Measurements from ENCODE around the gene FBXL4.

Gene FBXL4

DNA sequence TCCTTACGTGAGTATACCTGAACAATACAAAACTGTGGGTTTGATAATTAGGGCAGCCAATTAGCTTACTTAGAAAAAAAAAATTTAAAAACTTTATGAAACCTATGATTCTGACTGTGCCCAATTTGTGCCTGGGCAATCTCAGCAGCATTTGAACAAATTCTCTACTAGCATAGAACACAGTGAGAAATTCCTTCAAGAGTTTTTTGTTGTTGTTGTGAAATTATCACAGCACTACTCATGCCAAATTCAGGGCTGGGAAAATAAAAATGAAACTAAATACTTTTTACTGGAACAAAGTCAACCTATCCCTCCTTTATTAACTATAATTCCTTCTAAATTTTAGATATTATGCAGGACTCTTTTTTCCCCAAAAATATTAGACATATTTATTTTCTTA is 70.5 kb downstream of the FBXL4 start:
- DNase-seq = no peak

DNA sequence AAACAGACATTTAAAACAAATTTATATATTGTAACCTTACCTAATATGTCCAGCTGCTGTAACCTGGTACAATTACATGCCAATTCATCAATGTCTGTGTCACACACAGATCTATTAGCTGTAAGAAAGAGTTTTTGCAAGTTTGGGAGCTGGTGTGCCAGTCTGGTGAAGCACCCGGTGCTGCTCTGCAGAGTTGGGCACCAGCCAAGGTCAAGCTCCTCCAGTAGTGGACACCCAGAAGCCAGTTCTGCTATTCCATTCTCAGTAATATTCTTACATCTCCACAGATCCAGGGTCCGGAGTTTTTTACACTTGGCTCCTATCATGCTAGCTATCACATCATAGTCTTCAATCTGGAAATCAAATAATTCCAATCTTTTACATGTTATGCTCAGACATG is 72.4 kb downstream of the FBXL4 start:
- no peak for DNase-seq

DNA sequence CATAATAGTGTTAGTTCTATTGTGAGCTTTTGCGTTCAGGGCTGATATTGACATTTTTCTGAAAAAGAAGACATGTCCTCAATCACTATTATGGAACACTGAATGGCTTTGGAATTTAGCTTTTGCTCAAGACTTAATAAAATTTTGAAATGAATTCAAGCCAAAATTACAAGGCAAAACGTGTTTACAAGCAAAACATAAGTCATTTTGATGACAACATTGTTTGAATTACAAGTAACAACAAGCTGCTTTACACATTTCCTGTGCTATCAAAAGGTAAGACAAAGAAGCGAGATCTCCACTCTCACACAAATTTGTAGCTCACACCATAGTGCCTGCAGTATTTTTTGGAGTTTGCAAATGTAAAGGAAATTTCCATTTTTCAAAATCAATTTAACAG is 75.9 kb downstream of the FBXL4 start:
- DNase-seq = no peak

DNA sequence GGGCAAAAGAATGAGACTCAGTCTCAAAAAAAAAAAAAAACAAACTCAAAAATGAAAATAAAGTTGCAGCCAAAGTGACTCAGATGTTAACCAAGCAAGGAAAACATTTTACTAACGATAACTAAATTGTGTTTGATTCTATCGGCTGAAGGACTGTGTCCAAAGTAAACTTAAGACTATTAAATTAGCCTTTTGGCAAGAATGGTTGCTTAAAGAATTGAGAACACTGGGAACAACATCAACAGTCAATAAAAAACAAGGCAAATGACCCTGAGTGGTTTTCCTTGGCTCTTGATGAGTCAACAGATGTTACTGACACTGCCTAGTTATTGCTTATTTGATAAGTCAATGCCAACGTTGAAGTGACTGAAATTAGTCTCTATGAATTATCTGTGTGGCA is 76.7 kb downstream of the FBXL4 start:
- DNase-seq = no peak

DNA sequence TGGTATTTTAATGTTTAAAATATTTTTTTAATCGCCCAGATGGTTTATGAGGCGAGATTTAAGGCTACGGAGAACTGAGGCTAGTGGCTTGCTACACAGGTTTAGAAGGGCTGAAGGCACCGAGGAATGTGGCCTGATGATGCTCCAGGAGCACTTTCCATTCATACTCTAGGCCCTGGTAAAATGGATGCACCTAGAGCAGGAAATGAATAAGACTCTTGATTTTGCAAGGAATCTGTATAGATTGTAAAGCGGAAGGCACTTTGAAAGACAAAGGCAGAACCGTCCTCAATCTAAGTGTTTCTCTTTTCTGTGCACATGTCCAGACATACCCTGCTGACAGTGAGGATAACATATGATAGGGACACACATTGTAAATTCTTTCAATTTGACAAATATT is 83.2 kb downstream of the FBXL4 start:
- DNase-seq = no peak

DNA sequence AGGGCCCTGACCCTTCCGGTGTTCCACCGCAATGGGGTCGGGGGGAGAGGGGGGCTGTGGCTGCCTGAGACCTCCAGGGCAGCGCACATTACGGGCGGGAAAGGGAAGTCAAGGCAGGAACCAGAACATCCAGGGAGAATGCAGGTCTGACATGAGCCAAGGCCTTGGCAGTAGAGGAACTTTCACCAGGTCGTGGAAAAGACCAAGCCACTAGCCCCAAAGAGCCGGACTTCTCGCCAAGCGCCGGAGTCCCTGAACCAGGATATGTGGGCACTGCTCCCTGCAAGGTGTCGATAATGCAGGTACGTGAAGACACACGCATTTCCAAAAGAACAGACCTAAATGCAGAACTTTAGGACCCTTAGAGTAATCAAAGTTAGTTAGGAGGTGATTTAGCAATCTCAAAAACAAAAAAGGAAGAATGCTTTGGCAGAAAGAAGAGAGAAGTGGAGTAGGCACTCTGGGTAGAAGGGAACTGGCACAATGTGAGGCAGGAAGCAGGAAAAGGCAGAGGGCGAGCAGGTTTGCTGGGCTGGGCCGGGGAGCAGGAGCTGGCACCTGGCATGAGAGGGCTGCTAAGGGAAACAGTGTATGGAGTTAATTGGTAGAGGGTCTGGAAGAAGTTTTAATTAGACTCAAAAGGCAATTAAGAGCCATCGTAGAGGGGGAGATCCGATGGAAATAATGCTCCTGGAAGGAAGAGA is 99.1 kb downstream of the FBXL4 start:
- DNase-seq = no peak

DNA sequence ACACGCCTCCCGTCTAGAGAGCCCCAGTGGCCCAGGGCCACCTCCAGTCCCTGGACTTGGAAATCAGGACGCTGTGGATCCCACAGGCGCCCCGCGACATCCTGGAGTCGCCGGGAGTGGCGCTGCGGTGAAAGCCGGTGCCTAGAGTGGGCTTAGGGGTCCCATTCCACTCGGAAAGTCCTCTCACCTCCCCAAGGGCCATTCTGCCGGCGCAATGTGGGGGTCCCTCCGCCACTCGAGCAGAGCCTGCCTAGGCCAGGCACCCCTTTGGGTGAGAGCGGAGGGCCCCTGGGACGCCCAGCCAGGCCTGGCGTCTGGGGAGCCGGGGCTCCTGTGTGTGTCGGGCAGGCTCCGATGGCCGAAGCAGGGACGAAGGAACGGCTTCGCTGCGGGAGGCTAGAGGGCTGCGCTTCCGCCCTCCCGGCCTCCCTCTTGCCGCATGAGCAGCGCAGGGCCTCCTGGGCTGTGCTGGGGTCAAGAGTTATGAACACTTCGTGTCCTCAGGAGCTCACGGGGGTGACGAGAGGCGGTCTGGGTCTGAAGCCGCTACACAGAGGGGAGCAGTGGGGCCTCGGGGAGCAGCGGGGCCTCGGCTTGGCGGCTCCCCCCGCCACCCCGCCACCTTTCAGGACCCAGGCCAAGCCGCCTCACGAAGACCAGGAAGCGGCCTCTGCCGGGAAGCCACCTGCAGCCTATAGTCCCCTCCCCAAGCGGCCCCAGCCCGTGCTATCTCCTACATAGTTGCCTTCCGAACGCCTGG is 99.8 kb downstream of the FBXL4 start:
- no peak for DNase-seq

DNA sequence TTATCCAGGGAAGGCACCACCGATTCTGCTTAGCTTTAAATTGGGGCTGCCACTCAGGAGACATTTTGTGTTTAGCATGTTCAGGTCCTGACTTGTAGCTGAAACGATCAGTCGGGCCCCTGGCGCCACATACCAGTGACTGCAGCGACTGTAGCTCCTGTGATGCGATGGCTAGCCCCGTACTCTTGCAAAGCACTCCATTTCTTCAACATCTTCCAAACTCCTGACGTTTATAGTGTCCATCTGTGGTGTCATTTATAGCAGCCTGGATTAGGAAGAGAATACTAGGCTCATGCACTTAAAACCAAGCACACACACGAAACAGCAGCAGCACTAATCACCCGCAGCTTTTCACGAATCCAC is 100.3 kb downstream of the FBXL4 start:
- no peak for DNase-seq

DNA sequence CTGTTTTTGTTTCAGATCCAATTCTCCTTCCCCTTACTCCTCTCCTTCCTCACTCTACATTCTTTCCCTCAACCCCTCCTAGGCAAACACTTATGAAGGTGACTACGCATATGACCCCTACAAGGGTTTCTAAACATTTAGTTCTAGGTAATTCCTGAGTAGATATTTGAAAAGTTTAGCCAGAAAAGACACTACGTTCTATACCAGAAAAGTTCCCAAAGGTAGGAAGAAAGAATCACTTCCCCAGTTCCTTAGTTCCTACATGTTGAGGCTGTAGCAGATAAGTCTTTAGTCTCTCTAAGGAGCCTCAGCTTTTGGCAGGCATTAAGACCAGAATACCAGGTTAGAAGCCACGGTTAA is 101.7 kb downstream of the FBXL4 start:
- no peak for DNase-seq

DNA sequence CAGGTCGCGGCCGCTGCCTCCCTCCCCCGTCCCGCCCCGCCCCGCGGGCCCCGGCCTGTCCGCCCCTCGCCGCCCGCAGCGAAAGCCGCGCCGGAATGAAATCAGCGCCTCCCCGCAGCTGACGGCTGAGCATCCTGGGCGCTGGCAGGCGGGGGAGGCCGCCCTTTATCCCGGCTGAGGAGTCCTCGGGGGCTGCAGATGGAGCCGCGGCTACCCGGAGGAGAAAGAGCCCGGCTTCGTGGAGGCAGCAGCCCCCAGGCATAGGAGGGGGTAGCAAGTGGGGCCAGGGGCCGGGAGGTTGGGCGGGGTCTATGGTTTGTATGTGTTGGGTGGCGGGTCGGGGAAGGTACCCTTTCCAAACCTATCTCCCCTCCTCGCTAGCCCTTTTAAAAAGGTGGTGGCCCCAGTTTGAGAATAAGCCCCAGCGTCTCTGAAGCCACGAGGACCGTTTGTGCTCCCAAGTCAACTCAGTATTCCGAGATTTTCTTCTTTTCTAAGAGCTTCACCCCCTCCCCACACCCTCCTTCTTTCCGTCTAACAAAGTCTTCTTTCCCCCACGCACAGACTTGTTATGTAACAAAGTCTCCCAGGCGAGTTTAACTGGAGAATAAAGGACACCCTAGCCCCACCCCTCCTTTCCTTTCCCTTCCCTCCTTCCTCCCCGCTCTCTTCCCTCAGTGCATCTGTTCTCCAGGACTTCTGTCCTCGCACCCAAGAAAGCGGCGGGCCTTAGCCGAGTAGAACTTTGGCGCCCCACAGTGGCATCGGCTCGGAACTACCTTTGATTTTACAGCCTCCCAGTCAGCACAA is 102.3 kb downstream of the FBXL4 start:
- peak; percentile 91 for DNase-seq

DNA sequence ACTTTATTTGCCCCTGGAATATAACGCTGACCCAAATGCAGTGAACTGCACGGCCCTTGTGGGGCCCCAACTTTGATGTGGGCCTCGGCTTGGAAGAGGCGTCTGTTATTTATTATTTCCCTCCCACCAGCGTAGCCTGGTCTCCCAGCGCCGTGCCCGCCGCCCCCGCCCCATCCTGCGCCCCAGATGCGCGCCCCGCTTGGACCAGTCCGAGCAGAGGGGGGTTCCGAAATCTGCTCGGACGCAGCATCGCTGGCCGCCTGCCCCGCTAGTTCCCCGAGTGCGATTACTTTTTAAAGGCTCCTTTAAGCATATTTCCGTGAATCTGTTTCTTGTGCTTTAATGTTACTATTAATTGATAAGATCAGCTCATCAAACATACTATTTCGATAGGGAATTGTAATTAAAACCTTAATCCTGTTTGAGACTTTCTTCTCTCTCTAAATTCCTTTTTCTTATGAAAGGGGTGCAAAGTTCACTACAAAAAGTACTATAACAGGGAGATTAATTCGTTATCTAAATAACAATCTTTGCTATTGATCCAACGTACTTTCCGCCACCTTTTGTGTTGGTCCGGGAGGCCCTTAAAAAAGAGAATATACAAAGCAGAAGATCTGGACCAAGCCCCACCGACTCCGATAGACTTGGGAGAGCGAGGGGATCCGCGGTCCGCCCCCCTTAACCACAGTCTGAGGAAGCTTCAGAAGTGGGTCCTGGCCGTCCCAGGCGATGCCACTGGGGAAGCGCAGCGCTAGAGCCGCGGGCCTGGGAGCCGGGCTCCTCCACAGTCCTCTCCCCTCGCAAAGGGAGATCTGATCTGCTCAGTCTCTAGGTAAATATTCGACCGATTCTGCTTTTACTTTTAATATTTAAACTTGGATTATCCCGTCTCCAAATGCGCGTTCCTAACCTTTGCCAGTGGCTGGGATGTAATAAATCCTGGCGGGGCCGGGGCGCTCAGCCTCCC is 103.2 kb downstream of the FBXL4 start:
- DNase-seq = no peak

DNA sequence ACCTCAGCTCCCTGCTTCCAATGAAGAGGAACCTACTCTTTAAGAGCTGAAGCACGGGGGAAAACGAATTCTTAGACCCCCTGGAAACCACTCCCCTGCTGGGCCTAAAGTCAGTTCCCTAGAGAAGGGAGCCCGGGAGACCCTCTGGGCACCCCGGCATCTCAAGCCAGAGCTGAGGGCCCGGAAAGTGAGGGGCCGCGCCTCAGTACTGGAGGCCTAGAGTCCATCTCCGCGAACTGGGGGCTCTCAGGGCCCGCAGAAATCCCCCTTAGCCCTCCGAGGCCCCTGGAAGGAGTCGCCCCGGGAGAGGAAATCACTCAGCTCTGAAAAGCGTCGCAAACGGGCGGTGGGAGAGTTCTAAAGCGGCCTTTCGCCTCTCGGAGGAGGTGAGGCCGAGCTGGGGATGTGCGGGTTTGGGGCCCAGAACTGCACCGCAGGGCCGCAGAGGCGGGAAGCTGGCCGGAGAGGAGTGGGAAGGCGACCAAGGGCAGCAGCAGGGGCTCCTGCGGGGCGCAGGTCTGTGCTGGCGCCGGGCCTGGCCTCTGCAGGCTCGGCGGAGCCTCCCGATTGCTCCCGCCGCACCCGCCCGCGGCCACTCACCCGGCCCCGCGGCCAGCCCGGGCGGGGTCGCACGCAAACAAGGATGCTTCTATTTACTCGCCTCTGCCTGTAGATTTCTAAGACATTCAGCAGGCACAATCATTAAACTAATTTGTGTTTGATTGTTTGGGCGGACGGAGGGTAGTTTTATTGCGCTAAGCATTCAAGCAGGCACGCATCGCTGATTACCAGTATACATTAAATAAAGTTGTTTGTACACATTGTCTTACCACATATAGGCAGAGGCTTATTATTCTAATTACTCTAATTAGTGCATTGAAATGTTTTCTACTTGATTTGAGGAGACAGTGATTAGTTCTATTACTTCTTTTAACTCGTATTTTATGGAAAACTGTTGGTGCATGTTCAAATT is 104.2 kb downstream of the FBXL4 start:
- DNase-seq = no peak

DNA sequence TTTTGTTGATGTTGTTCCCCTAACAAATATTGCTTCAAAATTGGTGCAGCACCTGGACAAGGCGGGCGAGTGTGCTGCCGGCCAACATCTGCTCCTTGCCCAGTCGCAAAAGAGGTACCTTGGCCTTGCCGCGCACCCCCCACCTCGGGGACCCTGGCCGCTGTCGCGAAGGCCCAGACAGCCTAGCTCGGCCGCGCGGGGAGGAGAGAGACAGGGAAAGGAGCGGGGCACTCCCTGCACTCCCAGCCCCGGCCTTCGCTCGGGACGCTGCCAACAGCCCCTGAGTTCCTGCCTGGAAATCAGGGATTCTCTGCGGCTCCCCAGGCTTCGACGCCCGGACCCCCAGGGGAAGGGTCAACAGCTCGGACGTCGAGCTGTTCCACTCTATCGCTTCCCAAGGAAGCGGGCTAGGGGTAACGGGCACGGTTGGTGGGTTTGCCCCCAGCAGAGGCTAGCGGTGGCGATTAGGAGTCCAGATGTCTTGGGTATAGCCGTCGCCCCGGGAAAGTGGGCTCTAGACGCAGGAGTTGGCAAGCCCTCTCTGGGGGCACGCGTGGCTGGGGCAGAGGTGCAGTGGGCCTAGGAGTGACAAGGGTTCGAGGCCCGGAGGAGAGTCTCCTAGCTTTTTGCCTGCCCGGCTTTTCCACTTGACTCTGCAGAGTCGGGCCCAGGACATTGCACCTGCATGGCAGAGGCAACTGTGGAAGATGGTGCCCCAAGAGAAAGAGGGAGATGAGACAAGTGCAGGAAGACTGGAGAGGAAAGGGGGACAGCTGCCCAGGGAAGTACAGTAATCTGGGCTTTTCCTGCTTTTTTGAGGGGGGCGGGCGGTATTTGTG is 105.2 kb downstream of the FBXL4 start:
- no peak for DNase-seq

DNA sequence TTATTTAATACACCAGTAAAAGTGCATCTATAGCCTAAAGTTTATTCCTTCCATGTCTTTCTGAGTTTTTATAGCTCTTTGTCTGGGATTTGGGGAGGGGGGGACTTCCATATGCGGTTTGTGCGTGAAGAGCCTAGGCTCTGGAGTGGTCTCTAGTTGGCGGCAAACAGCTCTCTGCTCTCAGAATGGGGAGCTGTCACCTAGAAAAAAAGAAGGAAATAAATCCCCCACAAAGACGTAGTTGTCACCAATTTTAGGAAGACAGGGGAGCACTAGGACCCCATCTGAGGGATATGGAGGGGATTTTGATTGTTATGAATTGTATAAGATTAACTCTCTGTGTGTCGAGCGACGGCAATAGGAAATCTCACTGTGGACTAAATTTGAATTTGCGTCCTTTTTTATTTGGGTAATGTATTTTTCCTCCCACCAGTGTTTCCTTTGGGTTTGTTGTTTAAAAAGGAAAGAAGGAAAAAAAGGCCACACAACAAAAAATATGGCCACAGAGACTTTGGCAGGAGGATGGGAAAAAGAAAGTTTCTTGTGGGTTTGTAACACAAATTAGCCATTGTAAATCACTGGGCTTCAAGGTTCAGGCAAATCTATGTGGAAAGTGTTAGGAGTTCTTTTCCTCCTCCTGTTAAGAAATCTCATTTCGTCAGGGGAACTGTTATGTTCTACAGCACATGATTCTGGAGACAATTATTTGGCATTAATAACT is 106.0 kb downstream of the FBXL4 start:
- DNase-seq = no peak

DNA sequence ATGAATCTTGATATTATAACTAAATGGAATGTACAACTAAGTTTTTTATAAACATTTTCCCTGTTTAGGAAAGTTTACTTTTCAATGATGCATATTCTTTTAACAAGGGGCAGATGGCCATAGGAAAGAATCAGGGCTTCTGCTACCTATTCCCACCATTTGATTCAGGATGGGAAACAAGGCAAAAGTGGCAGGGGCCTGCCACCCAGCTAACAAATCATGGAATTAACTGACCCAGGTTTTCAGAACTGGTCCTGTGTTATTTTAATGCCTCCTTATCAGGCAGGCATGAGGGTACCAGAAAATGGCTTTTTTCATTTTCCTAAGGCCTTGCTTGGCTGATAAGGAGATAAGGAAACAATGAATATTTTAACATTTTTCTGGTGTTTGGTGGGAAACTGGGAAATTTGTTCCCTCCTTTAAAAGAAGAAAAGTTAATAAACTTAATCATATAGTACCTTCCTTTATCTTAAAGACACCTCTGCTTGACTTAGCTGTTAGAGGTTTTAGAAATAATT is 106.7 kb downstream of the FBXL4 start:
- no peak for DNase-seq

DNA sequence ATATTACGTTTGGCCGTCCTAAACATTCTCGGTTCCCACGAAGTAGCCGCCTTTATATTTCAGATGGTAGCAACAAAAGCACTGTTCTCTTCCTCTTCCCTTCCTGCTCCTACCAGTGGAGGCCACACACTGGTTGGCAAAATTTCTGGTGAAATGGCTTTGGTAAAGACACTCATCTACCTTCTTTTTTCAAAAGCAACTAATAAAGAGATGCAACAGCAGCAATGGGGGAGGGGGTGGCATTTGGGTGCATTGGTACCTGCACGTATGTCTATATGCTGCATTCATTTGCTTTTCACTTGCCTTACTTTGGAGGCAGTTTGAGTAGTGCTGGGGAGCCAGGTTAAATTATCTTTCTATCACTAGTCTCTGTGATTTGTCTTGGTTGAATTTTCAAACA is 107.4 kb downstream of the FBXL4 start:
- no peak for DNase-seq

DNA sequence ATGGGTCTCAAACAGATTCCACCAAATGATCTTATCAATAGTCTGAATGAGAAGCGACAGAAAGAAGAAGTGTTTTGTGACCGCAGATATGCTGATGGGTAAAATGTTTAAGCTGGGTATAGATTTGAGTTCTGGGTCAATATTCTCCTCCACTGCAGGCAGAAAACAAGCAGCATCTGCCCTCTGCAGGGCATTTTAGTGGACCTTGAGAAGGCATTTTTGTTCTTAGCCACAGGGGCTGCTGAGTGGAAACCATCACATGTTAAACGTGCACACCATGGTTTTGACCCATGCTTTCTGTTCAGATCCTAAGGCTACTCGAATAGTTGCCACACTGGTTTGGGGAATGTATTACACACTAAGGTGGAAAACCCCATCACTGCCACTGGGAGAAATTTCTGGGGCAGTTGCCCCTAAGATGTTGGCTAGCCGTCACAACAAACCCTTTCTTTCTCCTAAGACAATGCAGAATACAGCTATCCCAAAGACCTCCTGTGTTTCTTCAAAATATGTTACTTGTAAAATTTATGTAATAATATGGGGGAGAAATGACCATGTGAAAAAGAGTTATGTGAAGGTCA is 107.9 kb downstream of the FBXL4 start:
- DNase-seq = no peak

DNA sequence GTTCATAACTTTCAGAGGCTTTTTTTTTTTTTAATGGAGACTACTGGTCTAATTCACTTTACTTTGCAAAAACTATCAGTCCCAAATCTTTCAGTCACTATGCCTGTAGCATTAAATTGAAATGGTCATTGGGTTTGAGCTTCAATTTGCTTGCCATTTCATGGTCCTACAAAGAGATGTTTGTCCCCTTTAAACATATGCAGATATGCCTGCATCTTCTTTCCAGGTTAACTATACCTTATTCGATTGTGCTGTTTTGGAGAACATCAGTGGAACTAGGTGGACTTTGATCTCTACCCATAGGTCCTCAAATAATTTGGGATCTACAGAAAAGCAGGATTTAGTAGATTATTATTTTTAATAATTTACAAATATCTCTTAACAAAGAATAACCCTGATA is 108.8 kb downstream of the FBXL4 start:
- DNase-seq = no peak

DNA sequence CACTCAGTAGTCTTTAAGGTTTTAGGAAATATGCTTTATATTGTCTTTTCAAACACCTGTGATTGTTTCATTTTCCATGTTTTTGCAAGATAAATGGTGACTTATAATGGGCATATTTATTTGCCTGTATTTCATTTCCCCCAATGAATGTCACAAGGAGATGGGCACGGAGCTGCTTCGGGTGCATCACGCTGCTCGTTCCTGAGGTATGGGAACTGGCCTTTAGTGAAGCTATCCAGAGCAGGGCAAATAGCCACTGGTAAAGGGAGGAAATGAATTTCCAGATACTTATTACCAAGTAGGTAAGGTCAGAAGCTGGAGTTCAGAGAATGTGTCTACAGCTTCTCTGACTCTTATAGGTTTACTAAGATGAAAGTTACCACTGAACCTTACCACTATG is 109.7 kb downstream of the FBXL4 start:
- no peak for DNase-seq

Measured in NCI-H2171 treated with DMSO at 0.1 percent for 48 hours (cell line).